Keratinocyte (primary cell): ENCODE measurements around the gene REEP3. TPM values are rescaled to one million over a fixed set of nuclear protein-coding genes. Genes with fewer than 3 reads are reported as not detected.

ENCODE experiments used
- DNase-seq: peaks from one replicate; pipeline ENCODE4 v3.0.0-alpha.2; 2011; ENCODE audit warnings: low read depth, missing footprints, low spot score
- FAIRE-seq: peaks from 2 replicates; lab custom pipeline; 2011; peaks lifted over from hg19 to GRCh38; lab: Jason Lieb, UNC
- H2AFZ ChIP-seq: 2 replicates; pipeline ENCODE4 v1.6.0; 2012; ENCODE audit warnings: low read length, control low read depth, inconsistent platforms; ENCODE audit not compliant: control insufficient read depth
- H3K27ac ChIP-seq: 2 replicates; pipeline ENCODE4 v1.5.1; 2011; ENCODE audit warnings: low read length; ENCODE audit not compliant: control insufficient read depth, insufficient read depth
- H3K27me3 ChIP-seq: 3 replicates; pipeline ENCODE4 v1.6.0; 2011; ENCODE audit warnings: low read length; ENCODE audit not compliant: control insufficient read depth, insufficient read depth; ENCODE audit errors: extremely low read depth
- H3K36me3 ChIP-seq, 2 experiments: 2 replicates in 1 of 2; 3 replicates in 1 of 2; pipeline ENCODE4 v1.5.1; 2011; ENCODE audit warnings: low read length in 2 of 2, mild to moderate bottlenecking in 1 of 2; ENCODE audit not compliant: control insufficient read depth in 2 of 2, insufficient read depth in 2 of 2; ENCODE audit errors: extremely low read depth in 1 of 2
- H3K4me1 ChIP-seq: 3 replicates; pipeline ENCODE4 v1.5.1; 2011; ENCODE audit warnings: low read length; ENCODE audit not compliant: control insufficient read depth, insufficient read depth; ENCODE audit errors: extremely low read depth
- H3K4me2 ChIP-seq: 3 replicates; pipeline ENCODE4 v1.6.0; 2011; ENCODE audit warnings: low read depth, low read length; ENCODE audit not compliant: control insufficient read depth, insufficient read depth; ENCODE audit errors: extremely low read depth
- H3K4me3 ChIP-seq, 3 experiments: fragments of 200-600 bp in 1 of 3; sonication (generic) in 1 of 3; 2 replicates in 2 of 3; 3 replicates in 1 of 3; pipeline ENCODE4 v1.5.1; 2011 to 2016; ENCODE audit warnings: low read length in 3 of 3, mild to moderate bottlenecking in 3 of 3, control low read depth in 2 of 3, inconsistent platforms in 1 of 3, low read depth in 1 of 3, mixed read lengths in 1 of 3, mixed run types in 1 of 3, moderate library complexity in 1 of 3; ENCODE audit not compliant: control insufficient read depth in 2 of 3, insufficient read depth in 2 of 3; ENCODE audit errors: extremely low read depth in 1 of 3
- H3K79me2 ChIP-seq: 2 replicates; pipeline ENCODE4 v1.6.0; 2012; ENCODE audit warnings: low read length; ENCODE audit not compliant: control insufficient read depth, insufficient read depth
- H3K9ac ChIP-seq: 3 replicates; pipeline ENCODE4 v1.6.0; 2011; ENCODE audit warnings: low read length; ENCODE audit not compliant: control insufficient read depth, insufficient read depth; ENCODE audit errors: extremely low read depth
- H3K9me1 ChIP-seq: 3 replicates; pipeline ENCODE4 v1.6.0; 2011; ENCODE audit warnings: low read length; ENCODE audit not compliant: control insufficient read depth, insufficient read depth; ENCODE audit errors: extremely low read depth
- H3K9me3 ChIP-seq: 2 replicates; pipeline ENCODE4 v1.5.1; 2012; ENCODE audit warnings: low read depth, low read length; ENCODE audit not compliant: control insufficient read depth
- H4K20me1 ChIP-seq: 3 replicates; pipeline ENCODE4 v1.6.0; 2011; ENCODE audit warnings: low read length; ENCODE audit not compliant: control insufficient read depth, insufficient read depth; ENCODE audit errors: extremely low read depth
- EZH2 ChIP-seq: IDR thresholded peaks from one replicate; pipeline ENCODE4 v1.6.1; 2012; ENCODE audit warnings: inconsistent platforms, mild to moderate bottlenecking, low read length, moderate library complexity
- dilution Hi-C: fragments of 300-500 bp; cut with MboI; formaldehyde crosslinking; loops from one replicate; pipeline ENCODE4 v1.7.0; 2020; ENCODE audit warnings: low sequenced_read_pairs; ENCODE audit not compliant: extremely low pct_ligation_motif_present
- polyA plus RNA-seq, 5 experiments: library from polyadenylated mRNA; depleted of rRNA in 3 of 5; stranded (reverse) in 3 of 5; stranded (forward) in 1 of 5; unstranded in 1 of 5; fragments of >200 nt; gene quantifications; 1 replicate in 1 of 5; 2 replicates in 3 of 5; 3 replicates in 1 of 5; pipeline versions ENCODE4 v1.2.1 to v1.2.3, GENCODE V29; 2011 to 2012; ENCODE audit warnings: missing spikeins in 2 of 5, low read depth in 1 of 5, low replicate concordance in 1 of 5
- TF ChIP-seq, protein P1 (sequence below), 3 experiments: IDR thresholded peaks in 1 of 3; conservative IDR thresholded peaks in 1 of 3; optimal IDR thresholded peaks in 1 of 3; 2 replicates in 2 of 3; 3 replicates in 1 of 3; pipeline versions ENCODE3 to v1.5.1; 2011; ENCODE audit warnings: low read length in 3 of 3, mild to moderate bottlenecking in 3 of 3, moderate library complexity in 2 of 3, control low read depth in 1 of 3, inconsistent platforms in 1 of 3; ENCODE audit not compliant: insufficient read depth in 2 of 3; ENCODE audit errors: extremely low read depth in 1 of 3

The REEP3 gene
- polyA plus RNA-seq, 1 donor (not counting 4 experiments of a cell fraction or from before 2014, with no cell fraction given) = 52.8 TPM

DNA sequence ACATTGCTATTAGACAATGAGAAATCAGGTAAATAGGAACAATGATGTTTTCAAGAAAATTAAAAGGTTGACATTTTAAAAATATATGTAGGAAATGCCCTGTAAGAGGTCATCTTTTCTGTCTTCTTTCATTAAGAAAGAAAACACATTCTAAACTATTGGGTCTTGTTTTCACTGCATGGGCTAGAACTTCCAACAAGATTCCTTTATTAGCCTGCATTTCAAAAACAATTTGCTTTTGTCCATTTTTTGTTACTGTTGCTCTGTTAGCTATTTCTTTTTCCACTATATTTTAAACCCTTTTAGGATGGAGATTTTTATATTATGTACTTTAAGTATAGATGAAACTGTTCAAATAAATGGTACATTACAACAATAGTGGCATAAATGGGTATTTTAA lies 9.2 kb downstream of the REEP3 start:
- H3K36me3 ChIP-seq = peaks cover 8 to 9% of the 10 kb centered on the region in 2 experiments
- H3K9me1 ChIP-seq = no peaks in the 10 kb centered on the region
- no peak overlapping the region for H3K4me3 ChIP-seq
- H3K9ac ChIP-seq = no peak overlapping the region
- no peaks in the 10 kb centered on the region for H3K9me3 ChIP-seq
- H3K4me1 ChIP-seq = no peaks in the 10 kb centered on the region
- TF ChIP-seq EZH2 = no peak
- TF ChIP-seq, protein P1, sequence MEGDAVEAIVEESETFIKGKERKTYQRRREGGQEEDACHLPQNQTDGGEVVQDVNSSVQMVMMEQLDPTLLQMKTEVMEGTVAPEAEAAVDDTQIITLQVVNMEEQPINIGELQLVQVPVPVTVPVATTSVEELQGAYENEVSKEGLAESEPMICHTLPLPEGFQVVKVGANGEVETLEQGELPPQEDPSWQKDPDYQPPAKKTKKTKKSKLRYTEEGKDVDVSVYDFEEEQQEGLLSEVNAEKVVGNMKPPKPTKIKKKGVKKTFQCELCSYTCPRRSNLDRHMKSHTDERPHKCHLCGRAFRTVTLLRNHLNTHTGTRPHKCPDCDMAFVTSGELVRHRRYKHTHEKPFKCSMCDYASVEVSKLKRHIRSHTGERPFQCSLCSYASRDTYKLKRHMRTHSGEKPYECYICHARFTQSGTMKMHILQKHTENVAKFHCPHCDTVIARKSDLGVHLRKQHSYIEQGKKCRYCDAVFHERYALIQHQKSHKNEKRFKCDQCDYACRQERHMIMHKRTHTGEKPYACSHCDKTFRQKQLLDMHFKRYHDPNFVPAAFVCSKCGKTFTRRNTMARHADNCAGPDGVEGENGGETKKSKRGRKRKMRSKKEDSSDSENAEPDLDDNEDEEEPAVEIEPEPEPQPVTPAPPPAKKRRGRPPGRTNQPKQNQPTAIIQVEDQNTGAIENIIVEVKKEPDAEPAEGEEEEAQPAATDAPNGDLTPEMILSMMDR (optimal IDR thresholded peaks at IDR 0.05 in 1 of 3, IDR thresholded peaks at IDR 0.05 in 1 of 3, conservative IDR thresholded peaks at IDR 0.05 in 1 of 3; ENCODE audit: extremely low read depth in 1 of 3, insufficient read depth in 2 of 3, low read length in 3 of 3) = no peak
- DNase-seq (no peak), FAIRE-seq (no peak)
- H2AFZ ChIP-seq = no peak overlapping the region
- peaks cover 96% of the 10 kb centered on the region for H3K79me2 ChIP-seq
- no peaks in the 10 kb centered on the region for H4K20me1 ChIP-seq
- dilution Hi-C loops = no loop called here
- H3K27me3 ChIP-seq = no peaks in the 10 kb centered on the region
- H3K4me2 ChIP-seq = no peak overlapping the region
- no peak overlapping the region for H3K27ac ChIP-seq

DNA sequence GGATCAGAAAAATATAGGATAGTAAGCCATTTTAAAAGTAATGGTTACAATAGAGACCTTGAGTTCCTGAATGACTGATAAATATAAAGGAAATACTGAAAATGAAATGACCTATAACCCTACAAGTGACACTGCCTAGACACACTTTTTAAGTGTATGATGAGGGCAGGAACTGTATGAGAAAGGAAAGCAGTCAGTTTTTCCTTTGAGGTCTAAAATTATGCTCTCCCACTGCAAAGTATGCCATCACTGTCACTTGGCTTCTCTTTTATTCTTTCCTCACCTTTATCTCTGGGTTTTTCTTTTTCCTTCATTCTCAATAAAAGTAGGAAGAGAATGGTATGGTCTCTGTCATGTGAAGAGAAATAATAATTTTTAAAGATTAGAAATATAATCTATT lies 13.5 kb downstream of the REEP3 start:
- H3K36me3 ChIP-seq = peaks cover 0 to 1% of the 10 kb centered on the region in 2 experiments
- dilution Hi-C loops = no loop called here
- H3K27ac ChIP-seq = no peak overlapping the region
- TF ChIP-seq EZH2 = no peak
- TF ChIP-seq, protein P1 (optimal IDR thresholded peaks at IDR 0.05 in 1 of 3, IDR thresholded peaks at IDR 0.05 in 1 of 3, conservative IDR thresholded peaks at IDR 0.05 in 1 of 3; ENCODE audit: extremely low read depth in 1 of 3, insufficient read depth in 2 of 3, low read length in 3 of 3) = no peak
- H3K9ac ChIP-seq = no peak overlapping the region
- DNase-seq (no peak), FAIRE-seq (no peak)
- H3K9me3 ChIP-seq = no peaks in the 10 kb centered on the region
- H3K27me3 ChIP-seq = no peaks in the 10 kb centered on the region
- no peaks in the 10 kb centered on the region for H3K9me1 ChIP-seq
- H2AFZ ChIP-seq = no peak overlapping the region
- H3K4me3 ChIP-seq = no peak overlapping the region
- peaks cover 93% of the 10 kb centered on the region for H3K79me2 ChIP-seq
- no peak overlapping the region for H3K4me2 ChIP-seq
- no peaks in the 10 kb centered on the region for H3K4me1 ChIP-seq
- H4K20me1 ChIP-seq = no peaks in the 10 kb centered on the region
